ENCODE data around the gene RGS11. TPM values are rescaled to one million over a fixed set of nuclear protein-coding genes. Genes with fewer than 3 reads are reported as not detected.

The RGS11 gene
- total and polyA plus RNA-seq, 9 of the 15 experiments (the other 6 are each of a cell fraction or from before 2014, with no cell fraction given) = not detected

DNA sequence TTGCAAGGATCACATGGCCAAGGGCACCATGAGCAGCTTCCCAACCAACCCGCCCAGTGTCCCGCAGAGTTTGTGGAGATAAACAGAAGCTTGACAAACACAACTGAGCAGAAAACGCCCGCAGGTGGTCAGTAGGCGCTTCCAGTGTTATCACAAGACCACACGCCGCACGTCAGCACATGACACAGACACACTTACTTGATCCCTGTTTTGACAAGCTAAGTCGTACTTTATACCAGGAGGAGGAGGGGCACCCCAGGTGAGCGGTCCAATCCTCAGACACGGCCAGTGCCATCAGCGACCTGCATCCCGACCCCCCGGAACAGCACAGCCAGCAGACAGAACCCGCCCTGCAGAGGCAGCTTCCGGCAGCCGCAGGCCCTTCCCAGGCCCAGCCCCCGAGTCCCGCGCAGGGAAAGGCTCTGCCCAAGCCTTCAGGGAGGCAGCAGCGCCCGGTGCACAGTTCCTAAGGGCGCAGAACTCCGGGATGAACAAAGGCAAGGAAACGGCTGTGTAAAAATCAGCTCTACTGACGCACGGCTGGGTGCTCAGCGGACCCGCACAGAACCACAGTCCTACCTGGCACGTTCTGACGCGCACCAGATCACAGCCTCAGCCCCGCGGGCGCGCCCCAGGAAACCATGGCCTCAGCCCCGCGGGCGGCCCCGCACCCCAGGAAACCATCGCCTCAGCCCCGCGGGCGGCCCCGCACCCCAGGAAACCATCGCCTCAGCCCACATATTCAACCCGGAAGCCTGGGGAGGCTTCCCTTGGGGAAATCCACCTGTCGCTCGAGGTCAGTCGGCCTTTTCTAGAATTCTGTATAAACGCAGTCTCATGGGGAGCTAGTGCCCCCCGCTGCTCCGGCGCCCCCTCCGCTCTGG lies 48.9 kb upstream of the RGS11 start (continued):
- TF ChIP-seq SLC30A9 (CRISPR knock-in tag; IDR thresholded peaks at IDR 0.05) (no peak), ZNF311 (CRISPR knock-in tag; IDR thresholded peaks at IDR 0.05) (no peak), NELFE (IDR thresholded peaks at IDR 0.05; ENCODE audit: insufficient read depth, insufficient read length) (no peak), RBM15 (IDR thresholded peaks at IDR 0.05; ENCODE audit: insufficient read depth, low read length) (no peak), EP300 (IDR thresholded peaks at IDR 0.05; ENCODE audit: low read length) (peak; percentile 79; the same call in 1 of the 2 replicates), ZNF324 (CRISPR knock-in tag; IDR thresholded peaks at IDR 0.05) (no peak), SP1 (CRISPR knock-in tag; IDR thresholded peaks at IDR 0.05) (0 out of 2 replicates have a peak, but pooled peaks have one; percentile 20), ZEB2 (IDR thresholded peaks at IDR 0.05) (peak; percentile 89), FOS (IDR thresholded peaks at IDR 0.05; ENCODE audit: extremely low read depth, insufficient read length) (no peak), HDAC1 (IDR thresholded peaks at IDR 0.05) (peak in 1 of 2 experiments; percentile 89; a peak in 2 of 4 replicates), ZNF3 (CRISPR knock-in tag; IDR thresholded peaks at IDR 0.05) (no peak), ZNF217 (CRISPR knock-in tag; IDR thresholded peaks at IDR 0.05) (no peak), ARID1B (IDR thresholded peaks at IDR 0.05) (peak; percentile 92), EP400 (IDR thresholded peaks at IDR 0.05) (peak; percentile 75), JUND (IDR thresholded peaks at IDR 0.05; ENCODE audit: borderline replicate concordance, low read depth, low read length) (peak; percentile 71), JUND (tag; IDR thresholded peaks at IDR 0.05; ENCODE audit: borderline replicate concordance, low read depth, low read length) (peak; percentile 63; the same call in 1 of the 3 replicates), ZNF717 (CRISPR knock-in tag; IDR thresholded peaks at IDR 0.05) (no peak), ARNT (IDR thresholded peaks at IDR 0.05) (no peak)
- TF ChIP-seq, protein P1, sequence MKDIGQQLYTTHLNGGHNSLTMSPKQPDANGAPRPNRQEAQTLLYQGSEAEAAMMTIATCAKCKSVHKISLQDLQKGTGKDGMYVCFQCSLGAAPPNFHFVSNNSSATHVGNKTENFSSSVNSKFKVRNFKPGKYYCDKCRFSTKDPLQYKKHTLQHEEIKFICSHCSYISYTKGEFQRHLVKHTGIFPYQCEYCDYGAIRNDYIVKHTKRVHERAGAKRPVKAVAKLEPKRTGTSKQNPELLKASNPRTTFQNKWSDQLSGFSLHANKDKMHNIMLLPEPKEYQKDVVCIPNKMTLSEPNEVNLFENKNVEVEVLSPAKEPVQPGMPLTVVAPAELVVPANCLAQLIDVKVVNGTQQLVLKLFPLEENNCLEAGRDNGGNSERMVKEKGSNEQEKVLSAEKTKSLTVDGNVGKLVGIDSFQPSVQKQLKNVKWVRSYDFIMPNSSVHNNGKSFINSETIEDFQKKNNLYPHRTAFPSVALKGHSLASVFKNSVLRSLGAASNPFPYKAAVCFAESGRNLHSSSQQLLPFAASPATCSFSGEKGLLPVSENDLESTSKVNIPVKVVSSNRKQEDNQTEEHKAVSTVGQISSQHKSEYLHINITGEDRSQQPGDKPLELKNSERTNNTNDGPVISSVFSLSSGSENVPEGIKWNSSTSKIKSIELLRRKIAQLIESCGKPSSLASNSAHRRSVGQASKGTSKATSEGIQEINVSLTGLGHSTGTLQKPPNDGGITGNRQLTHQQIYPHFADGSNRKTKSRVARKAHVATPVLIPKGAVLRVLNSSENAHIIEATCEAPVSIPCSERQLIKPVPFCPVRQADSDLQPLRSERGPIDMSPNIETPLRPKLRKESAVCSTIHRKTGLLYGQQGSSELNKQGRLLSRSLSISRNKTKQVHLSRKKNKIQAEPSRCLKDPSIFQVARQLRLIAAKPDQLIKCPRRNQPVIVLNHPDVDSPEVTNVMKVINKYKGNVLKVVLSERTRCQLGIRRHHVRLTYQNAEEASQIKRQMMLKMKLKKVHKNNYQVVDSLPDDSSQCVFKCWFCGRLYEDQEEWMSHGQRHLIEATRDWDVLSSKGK (CRISPR knock-in tag; IDR thresholded peaks at IDR 0.05) = no peak
- TF ChIP-seq, protein P2, sequence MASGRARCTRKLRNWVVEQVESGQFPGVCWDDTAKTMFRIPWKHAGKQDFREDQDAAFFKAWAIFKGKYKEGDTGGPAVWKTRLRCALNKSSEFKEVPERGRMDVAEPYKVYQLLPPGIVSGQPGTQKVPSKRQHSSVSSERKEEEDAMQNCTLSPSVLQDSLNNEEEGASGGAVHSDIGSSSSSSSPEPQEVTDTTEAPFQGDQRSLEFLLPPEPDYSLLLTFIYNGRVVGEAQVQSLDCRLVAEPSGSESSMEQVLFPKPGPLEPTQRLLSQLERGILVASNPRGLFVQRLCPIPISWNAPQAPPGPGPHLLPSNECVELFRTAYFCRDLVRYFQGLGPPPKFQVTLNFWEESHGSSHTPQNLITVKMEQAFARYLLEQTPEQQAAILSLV (tag; IDR thresholded peaks at IDR 0.05) = no peak
- TF ChIP-seq, protein P3, sequence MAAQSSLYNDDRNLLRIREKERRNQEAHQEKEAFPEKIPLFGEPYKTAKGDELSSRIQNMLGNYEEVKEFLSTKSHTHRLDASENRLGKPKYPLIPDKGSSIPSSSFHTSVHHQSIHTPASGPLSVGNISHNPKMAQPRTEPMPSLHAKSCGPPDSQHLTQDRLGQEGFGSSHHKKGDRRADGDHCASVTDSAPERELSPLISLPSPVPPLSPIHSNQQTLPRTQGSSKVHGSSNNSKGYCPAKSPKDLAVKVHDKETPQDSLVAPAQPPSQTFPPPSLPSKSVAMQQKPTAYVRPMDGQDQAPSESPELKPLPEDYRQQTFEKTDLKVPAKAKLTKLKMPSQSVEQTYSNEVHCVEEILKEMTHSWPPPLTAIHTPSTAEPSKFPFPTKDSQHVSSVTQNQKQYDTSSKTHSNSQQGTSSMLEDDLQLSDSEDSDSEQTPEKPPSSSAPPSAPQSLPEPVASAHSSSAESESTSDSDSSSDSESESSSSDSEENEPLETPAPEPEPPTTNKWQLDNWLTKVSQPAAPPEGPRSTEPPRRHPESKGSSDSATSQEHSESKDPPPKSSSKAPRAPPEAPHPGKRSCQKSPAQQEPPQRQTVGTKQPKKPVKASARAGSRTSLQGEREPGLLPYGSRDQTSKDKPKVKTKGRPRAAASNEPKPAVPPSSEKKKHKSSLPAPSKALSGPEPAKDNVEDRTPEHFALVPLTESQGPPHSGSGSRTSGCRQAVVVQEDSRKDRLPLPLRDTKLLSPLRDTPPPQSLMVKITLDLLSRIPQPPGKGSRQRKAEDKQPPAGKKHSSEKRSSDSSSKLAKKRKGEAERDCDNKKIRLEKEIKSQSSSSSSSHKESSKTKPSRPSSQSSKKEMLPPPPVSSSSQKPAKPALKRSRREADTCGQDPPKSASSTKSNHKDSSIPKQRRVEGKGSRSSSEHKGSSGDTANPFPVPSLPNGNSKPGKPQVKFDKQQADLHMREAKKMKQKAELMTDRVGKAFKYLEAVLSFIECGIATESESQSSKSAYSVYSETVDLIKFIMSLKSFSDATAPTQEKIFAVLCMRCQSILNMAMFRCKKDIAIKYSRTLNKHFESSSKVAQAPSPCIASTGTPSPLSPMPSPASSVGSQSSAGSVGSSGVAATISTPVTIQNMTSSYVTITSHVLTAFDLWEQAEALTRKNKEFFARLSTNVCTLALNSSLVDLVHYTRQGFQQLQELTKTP (IDR thresholded peaks at IDR 0.05; ENCODE audit: low read depth in 1 of 2, partially characterized antibody in 2 of 2) = peak in 1 of 2 experiments; percentile 56
